Measurements from ENCODE around the gene MIER3.

Gene MIER3

GRCh38 chr5:56973473-56973872 lies 21.6 kb upstream of the MIER3 start:
- H3K4me3 ChIP-seq = no peak overlapping the region
- H3K27ac ChIP-seq = no peak overlapping the region
- DNase-seq (ENCODE audit: low read depth, low spot score) = no peak
- no peaks in the 10 kb centered on the region for H3K36me3 ChIP-seq (ENCODE audit: insufficient read depth, low read length)
- no peak for TF ChIP-seq POLR2AphosphoS5 (IDR thresholded peaks at IDR 0.05; ENCODE audit: borderline replicate concordance, low read depth, low read length)
- TF ChIP-seq EZH2 (IDR thresholded peaks at IDR 0.05) = no peak
- TF ChIP-seq FOXP2 (optimal IDR thresholded peaks at IDR 0.05; ENCODE audit: control extremely low read depth, extremely low read length, insufficient read depth) = no peak
- H3K9me3 ChIP-seq (ENCODE audit: low read depth, low read length) = no peaks in the 10 kb centered on the region
- H3K9ac ChIP-seq (ENCODE audit: insufficient read length) = no peak overlapping the region

DNA sequence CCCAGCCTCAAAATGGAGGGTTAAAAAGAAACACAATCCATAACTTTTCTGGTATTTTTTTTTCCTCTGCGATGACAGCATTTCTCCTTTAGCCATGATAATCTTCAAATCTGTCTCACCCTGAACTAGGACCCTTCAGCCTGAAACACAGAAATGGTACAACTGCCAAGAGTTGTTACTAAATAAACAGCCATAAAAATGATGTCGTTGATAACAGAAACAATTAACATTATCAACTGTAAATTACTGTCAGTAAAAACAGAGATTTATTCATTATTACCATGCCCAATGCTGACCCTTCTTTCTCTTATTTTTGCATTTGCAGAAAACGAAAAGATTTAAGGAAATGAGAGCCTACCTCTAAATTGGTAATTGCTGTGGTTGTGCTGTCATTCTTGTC lies 19.4 kb upstream of the MIER3 start:
- H3K9me3 ChIP-seq (ENCODE audit: low read depth, low read length) = no peaks in the 10 kb centered on the region
- H3K27ac ChIP-seq = no peak overlapping the region
- TF ChIP-seq POLR2AphosphoS5 (IDR thresholded peaks at IDR 0.05; ENCODE audit: borderline replicate concordance, low read depth, low read length) (no peak), EZH2 (IDR thresholded peaks at IDR 0.05) (no peak), FOXP2 (optimal IDR thresholded peaks at IDR 0.05; ENCODE audit: control extremely low read depth, extremely low read length, insufficient read depth) (no peak)
- no peaks in the 10 kb centered on the region for H3K36me3 ChIP-seq (ENCODE audit: insufficient read depth, low read length)
- no peak overlapping the region for H3K4me3 ChIP-seq
- no peak overlapping the region for H3K9ac ChIP-seq (ENCODE audit: insufficient read length)
- DNase-seq (ENCODE audit: low read depth, low spot score) = no peak

- no peaks in the 10 kb centered on the region for H3K9me3 ChIP-seq (ENCODE audit: low read depth, low read length)
- no peaks in the 10 kb centered on the region for H3K36me3 ChIP-seq (ENCODE audit: insufficient read depth, low read length)
- no peak overlapping the region for H3K27ac ChIP-seq
- DNase-seq (ENCODE audit: low read depth, low spot score) = no peak
- TF ChIP-seq POLR2AphosphoS5 (IDR thresholded peaks at IDR 0.05; ENCODE audit: borderline replicate concordance, low read depth, low read length) (no peak), FOXP2 (optimal IDR thresholded peaks at IDR 0.05; ENCODE audit: control extremely low read depth, extremely low read length, insufficient read depth) (no peak), EZH2 (IDR thresholded peaks at IDR 0.05) (no peak)
- no peak overlapping the region for H3K9ac ChIP-seq (ENCODE audit: insufficient read length)
- H3K4me3 ChIP-seq = no peak overlapping the region
Measured at GRCh38 chr5:56964173-56964572, 12.2 kb upstream of the MIER3 start.

DNA sequence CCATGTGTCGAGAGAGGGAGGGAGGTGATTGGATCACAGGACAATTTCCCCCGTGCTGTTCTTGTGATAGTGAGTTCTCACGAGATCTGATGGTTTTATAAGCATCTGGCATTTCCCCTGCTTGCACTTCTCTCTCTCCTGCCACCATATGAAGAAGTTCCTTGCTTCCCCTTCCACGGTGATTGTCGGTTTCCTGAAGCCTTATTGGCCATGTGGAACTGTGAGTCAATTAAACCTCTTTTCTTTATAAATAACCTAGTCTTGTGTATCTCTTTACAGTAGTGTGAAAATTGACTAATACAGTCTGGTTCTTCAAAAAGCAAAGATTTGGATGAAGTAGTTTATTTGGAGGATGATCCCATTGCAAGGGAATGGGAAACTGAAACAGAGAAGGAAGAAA lies 11.3 kb upstream of the MIER3 start:
- DNase-seq (ENCODE audit: low read depth, low spot score) = no peak
- H3K9me3 ChIP-seq (ENCODE audit: low read depth, low read length) = no peaks in the 10 kb centered on the region
- no peak overlapping the region for H3K27ac ChIP-seq
- H3K9ac ChIP-seq (ENCODE audit: insufficient read length) = no peak overlapping the region
- no peaks in the 10 kb centered on the region for H3K36me3 ChIP-seq (ENCODE audit: insufficient read depth, low read length)
- TF ChIP-seq POLR2AphosphoS5 (IDR thresholded peaks at IDR 0.05; ENCODE audit: borderline replicate concordance, low read depth, low read length) = no peak
- no peak for TF ChIP-seq FOXP2 (optimal IDR thresholded peaks at IDR 0.05; ENCODE audit: control extremely low read depth, extremely low read length, insufficient read depth)
- TF ChIP-seq EZH2 (IDR thresholded peaks at IDR 0.05) = no peak
- no peak overlapping the region for H3K4me3 ChIP-seq

- Histone ChIP-seq H3K9me3 (ENCODE audit: low read depth, low read length) (no peaks in the 10 kb centered on the region), H3K4me3 (no peak overlapping the region), H3K36me3 (ENCODE audit: insufficient read depth, low read length) (no peaks in the 10 kb centered on the region), H3K9ac (ENCODE audit: insufficient read length) (no peak overlapping the region), H3K27ac (no peak overlapping the region)
- no peak for DNase-seq (ENCODE audit: low read depth, low spot score)
- TF ChIP-seq EZH2 (IDR thresholded peaks at IDR 0.05) (no peak), FOXP2 (optimal IDR thresholded peaks at IDR 0.05; ENCODE audit: control extremely low read depth, extremely low read length, insufficient read depth) (no peak), POLR2AphosphoS5 (IDR thresholded peaks at IDR 0.05; ENCODE audit: borderline replicate concordance, low read depth, low read length) (no peak)
Measured at GRCh38 chr5:56962286-56962685, 10.4 kb upstream of the MIER3 start.

GRCh38 chr5:56961746-56962145 lies 9.8 kb upstream of the MIER3 start:
- DNase-seq (ENCODE audit: low read depth, low spot score) = no peak
- TF ChIP-seq POLR2AphosphoS5 (IDR thresholded peaks at IDR 0.05; ENCODE audit: borderline replicate concordance, low read depth, low read length) = no peak
- no peak for TF ChIP-seq EZH2 (IDR thresholded peaks at IDR 0.05)
- TF ChIP-seq FOXP2 (optimal IDR thresholded peaks at IDR 0.05; ENCODE audit: control extremely low read depth, extremely low read length, insufficient read depth) = no peak
- no peaks in the 10 kb centered on the region for H3K9me3 ChIP-seq (ENCODE audit: low read depth, low read length)
- H3K36me3 ChIP-seq (ENCODE audit: insufficient read depth, low read length) = no peaks in the 10 kb centered on the region
- no peak overlapping the region for H3K27ac ChIP-seq
- H3K4me3 ChIP-seq = no peak overlapping the region
- H3K9ac ChIP-seq (ENCODE audit: insufficient read length) = no peak overlapping the region

- no peak for DNase-seq (ENCODE audit: low read depth, low spot score)
- H3K4me3 ChIP-seq = no peak overlapping the region
- H3K36me3 ChIP-seq (ENCODE audit: insufficient read depth, low read length) = no peaks in the 10 kb centered on the region
- H3K9ac ChIP-seq (ENCODE audit: insufficient read length) = no peak overlapping the region
- TF ChIP-seq POLR2AphosphoS5 (IDR thresholded peaks at IDR 0.05; ENCODE audit: borderline replicate concordance, low read depth, low read length) = no peak
- TF ChIP-seq FOXP2 (optimal IDR thresholded peaks at IDR 0.05; ENCODE audit: control extremely low read depth, extremely low read length, insufficient read depth) = no peak
- no peak for TF ChIP-seq EZH2 (IDR thresholded peaks at IDR 0.05)
- no peaks in the 10 kb centered on the region for H3K9me3 ChIP-seq (ENCODE audit: low read depth, low read length)
- no peak overlapping the region for H3K27ac ChIP-seq
Measured at GRCh38 chr5:56959326-56959725, 7.4 kb upstream of the MIER3 start.

DNA sequence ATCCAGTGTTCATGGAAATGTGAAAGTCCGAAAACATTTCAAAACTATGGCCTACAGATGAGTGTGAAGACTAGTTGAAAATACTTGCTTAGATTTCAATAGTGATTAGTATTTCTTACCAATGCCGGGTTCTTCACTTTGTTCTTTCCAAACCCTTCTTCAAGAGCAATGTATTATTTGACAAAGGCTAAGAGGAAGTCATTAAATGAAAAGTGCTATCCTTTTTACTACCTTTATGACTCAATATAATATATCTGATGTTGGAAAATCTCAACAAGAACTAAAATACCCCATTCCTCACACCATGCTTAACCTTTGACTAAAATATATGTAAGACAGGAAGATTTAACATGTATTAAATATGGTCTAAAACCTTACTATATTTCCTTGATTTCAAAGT lies 6.7 kb upstream of the MIER3 start:
- no peak overlapping the region for H3K27ac ChIP-seq
- TF ChIP-seq EZH2 (IDR thresholded peaks at IDR 0.05) (no peak), FOXP2 (optimal IDR thresholded peaks at IDR 0.05; ENCODE audit: control extremely low read depth, extremely low read length, insufficient read depth) (no peak)
- no peaks in the 10 kb centered on the region for H3K9me3 ChIP-seq (ENCODE audit: low read depth, low read length)
- no peak for DNase-seq (ENCODE audit: low read depth, low spot score)
- H3K9ac ChIP-seq (ENCODE audit: insufficient read length) = no peak overlapping the region
- H3K4me3 ChIP-seq = no peak overlapping the region
- no peaks in the 10 kb centered on the region for H3K36me3 ChIP-seq (ENCODE audit: insufficient read depth, low read length)

- Histone ChIP-seq H3K27ac (no peak overlapping the region), H3K4me3 (no peak overlapping the region), H3K9me3 (ENCODE audit: low read depth, low read length) (no peaks in the 10 kb centered on the region), H3K36me3 (ENCODE audit: insufficient read depth, low read length) (peaks cover 4% of the 10 kb centered on the region; the same call in 1 of the 2 replicates), H3K9ac (ENCODE audit: insufficient read length) (no peak overlapping the region)
- TF ChIP-seq EZH2 (IDR thresholded peaks at IDR 0.05) (no peak), FOXP2 (optimal IDR thresholded peaks at IDR 0.05; ENCODE audit: control extremely low read depth, extremely low read length, insufficient read depth) (no peak), POLR2AphosphoS5 (IDR thresholded peaks at IDR 0.05; ENCODE audit: borderline replicate concordance, low read depth, low read length) (no peak)
- no peak for DNase-seq (ENCODE audit: low read depth, low spot score)
Measured at GRCh38 chr5:56954262-56954661, 2.3 kb upstream of the MIER3 start.

Data from SK-N-MC (cell line).